Activated B cell treated with CpG ODN at 0.5 μM for 24 hours (primary cell): ENCODE results near the gene SYT11. TPM values are rescaled to one million over a fixed set of nuclear protein-coding genes. Genes with fewer than 3 reads are reported as not detected.

Source experiments
- ATAC-seq: fragments of 200-7000 bp; cut with Tn5 transposase; one replicate; pipeline ENCODE4 v1.10.0; 2021; ENCODE audit warnings: low read depth, mild to moderate bottlenecking, moderate library complexity
- CTCF ChIA-PET: fragments of 350-600 bp; sonication (Branson Sonifier 250); formaldehyde crosslinking; loops from one replicate; lab custom pipeline; 2021; ENCODE audit warnings: antibody characterized with exemption; lab: Charles Lee
- POLR2A ChIA-PET: fragments of 350-600 bp; sonication (Branson Sonifier 250); formaldehyde crosslinking; loops from one replicate; lab custom pipeline; 2021; ENCODE audit warnings: antibody characterized with exemption; lab: Charles Lee
- DNase-seq: peaks from one replicate; pipeline ENCODE4 v3.0.0; 2022
- H3K27ac Mint-ChIP-seq: one replicate; pipeline ENCODE4 v1.8.0; 2020; ENCODE audit warnings: mixed read lengths
- H3K27me3 Mint-ChIP-seq: one replicate; pipeline ENCODE4 v1.8.0; 2021; ENCODE audit warnings: mixed read lengths
- H3K36me3 Mint-ChIP-seq: one replicate; pipeline ENCODE4 v1.8.0; 2021; ENCODE audit warnings: low read depth, mixed read lengths
- H3K4me1 Mint-ChIP-seq: one replicate; pipeline ENCODE4 v1.8.0; 2021; ENCODE audit warnings: mixed read lengths
- H3K4me3 Mint-ChIP-seq: one replicate; pipeline ENCODE4 v1.8.0; 2020; ENCODE audit warnings: mild to moderate bottlenecking, mixed read lengths
- H3K9me3 Mint-ChIP-seq: one replicate; pipeline ENCODE4 v1.8.0; 2020; ENCODE audit warnings: mixed read lengths
- CTCF ChIP-seq: fragments of 200-600 bp; IDR thresholded peaks from one replicate; pipeline ENCODE4 v1.8.0; 2022; ENCODE audit warnings: antibody characterized with exemption, mild to moderate bottlenecking
- intact Hi-C: fragments of 100-400 bp; cut with micrococcal nuclease; formaldehyde crosslinking; loops from one replicate; pipeline ENCODE4 v1.15.1; 2024
- total RNA-seq: library from RNA; stranded (reverse); gene quantifications from 2 replicates; pipeline ENCODE4 v1.2.3, GENCODE V29; 2022

SYT11 gene
- 3.3 and 3.7 TPM in 2 replicates for total RNA-seq

GRCh38 chr1:155859234-155859829, at the start of gene SYT11:
TSS of gene SYT11 (plus strand) at chr1:155859567. CDS start at chr1:155859762, 195 bp downstream.
- DNase-seq = peak; percentile 82
- H3K4me1 Mint-ChIP-seq = peaks cover 49% of the 10 kb centered on the region
- CTCF ChIA-PET = no interaction called here
- no peaks in the 10 kb centered on the region for H3K9me3 Mint-ChIP-seq
- peaks cover 14% of the 10 kb centered on the region for H3K36me3 Mint-ChIP-seq
- peak within 1 kb of the TSS; percentile 97 for H3K27ac Mint-ChIP-seq
- TF ChIP-seq CTCF = no peak
- peak within 1 kb of the TSS; percentile 98 for H3K4me3 Mint-ChIP-seq
- intact Hi-C loops = loop anchor here (1.0 kb wide), 3 partner anchors 52 to 195 kb away; partner anchors contain the start of genes KHDC4, LAMTOR2 and RIT1
- POLR2A ChIA-PET = interaction anchor here (0.5 to 1.8 kb wide), 12 partner anchors 23 to 535 kb away, joined by 3 to 5 read pairs (median 3); partner anchors contain the start of genes ARHGEF2 and PMF1
- peak; percentile 91 for ATAC-seq
- peaks cover 2% of the 10 kb centered on the region for H3K27me3 Mint-ChIP-seq

- intact Hi-C loops = no loop called here
- H3K9me3 Mint-ChIP-seq = no peaks in the 10 kb centered on the region
- no peak for DNase-seq
- peaks cover 13% of the 10 kb centered on the region for H3K4me1 Mint-ChIP-seq
- no peaks in the 10 kb centered on the region for H3K27me3 Mint-ChIP-seq
- no peak overlapping the region for H3K4me3 Mint-ChIP-seq
- no peak for ATAC-seq
- ChIA-PET CTCF (no interaction called here), POLR2A (no interaction called here)
- TF ChIP-seq CTCF = no peak
- H3K36me3 Mint-ChIP-seq = peaks cover 62% of the 10 kb centered on the region
- no peak overlapping the region for H3K27ac Mint-ChIP-seq
Observed at GRCh38 chr1:155812878-155813277, 46.5 kb upstream of the SYT11 start.

GRCh38 chr1:155813672-155814071, 45.7 kb upstream of the SYT11 start:
- no peak for DNase-seq
- H3K9me3 Mint-ChIP-seq = no peaks in the 10 kb centered on the region
- H3K36me3 Mint-ChIP-seq = peaks cover 62% of the 10 kb centered on the region
- TF ChIP-seq CTCF = no peak
- no peak overlapping the region for H3K27ac Mint-ChIP-seq
- intact Hi-C loops = no loop called here
- no peaks in the 10 kb centered on the region for H3K27me3 Mint-ChIP-seq
- H3K4me1 Mint-ChIP-seq = peaks cover 6% of the 10 kb centered on the region
- POLR2A ChIA-PET = no interaction called here
- no peak for ATAC-seq
- H3K4me3 Mint-ChIP-seq = no peak overlapping the region
- CTCF ChIA-PET = no interaction called here

GRCh38 chr1:155816351-155816750, 43.0 kb upstream of the SYT11 start:
- H3K36me3 Mint-ChIP-seq = peaks cover 78% of the 10 kb centered on the region
- TF ChIP-seq CTCF = no peak
- no peaks in the 10 kb centered on the region for H3K27me3 Mint-ChIP-seq
- no peak for DNase-seq
- ChIA-PET CTCF (interaction anchor here (0.7 kb wide), 1 partner anchor 46 kb away, joined by 3 read pairs; no protein-coding TSS in a partner anchor), POLR2A (interaction anchor here (0.6 to 0.7 kb wide), 2 partner anchors 51 to 90 kb away, joined by 6 to 7 read pairs; no protein-coding TSS in a partner anchor)
- no peaks in the 10 kb centered on the region for H3K4me1 Mint-ChIP-seq
- H3K27ac Mint-ChIP-seq = no peak overlapping the region
- no peaks in the 10 kb centered on the region for H3K9me3 Mint-ChIP-seq
- no peak overlapping the region for H3K4me3 Mint-ChIP-seq
- intact Hi-C loops = no loop called here
- no peak for ATAC-seq

GRCh38 chr1:155827450-155827849, 31.9 kb upstream of the SYT11 start:
- ChIA-PET CTCF (no interaction called here), POLR2A (no interaction called here)
- Mint-ChIP-seq H3K4me1 (peaks cover 2% of the 10 kb centered on the region), H3K9me3 (no peaks in the 10 kb centered on the region), H3K36me3 (peaks cover 40% of the 10 kb centered on the region), H3K27ac (no peak overlapping the region), H3K4me3 (no peak overlapping the region), H3K27me3 (no peaks in the 10 kb centered on the region)
- no peak for TF ChIP-seq CTCF
- intact Hi-C loops = no loop called here
- ATAC-seq (no peak), DNase-seq (no peak)
